Measurements from ENCODE around the gene UNK. TPM values are rescaled to one million over a fixed set of nuclear protein-coding genes. Genes with fewer than 3 reads are reported as not detected.

Gene UNK
- total and polyA plus RNA-seq, 2 of the 13 experiments (the other 11 are each of a cell fraction or from before 2014, with no cell fraction given) = 31.6 to 33.0 TPM

GRCh38 chr17:75869282-75870141 lies 84.9 kb downstream of the UNK start (continued):
- TF ChIP-seq RERE (CRISPR knock-in tag; IDR thresholded peaks at IDR 0.05; ENCODE audit: low read depth) = 0 out of 2 replicates have a peak, but pooled peaks have one; percentile 14
- peak; percentile 76 for TF ChIP-seq ARNT2 (CRISPR knock-in tag; IDR thresholded peaks at IDR 0.05; ENCODE audit: low read depth)
- TF ChIP-seq GRHL1 (CRISPR knock-in tag; conservative IDR thresholded peaks at IDR 0.05) = no peak
- peak; percentile 87 for TF ChIP-seq ZNF792 (CRISPR knock-in tag; IDR thresholded peaks at IDR 0.05)
- peak; percentile 52; the same call in 1 of the 2 replicates for TF ChIP-seq CREM (IDR thresholded peaks at IDR 0.05)
- TF ChIP-seq CREM (CRISPR knock-in tag; IDR thresholded peaks at IDR 0.05) = no peak
- TF ChIP-seq FOXK1 (CRISPR knock-in tag; IDR thresholded peaks at IDR 0.05; ENCODE audit: borderline replicate concordance, low read depth) = peak; percentile 57; the same call in 1 of the 2 replicates
- TF ChIP-seq ZNF816 (CRISPR knock-in tag; IDR thresholded peaks at IDR 0.05; ENCODE audit: borderline replicate concordance) = peak; percentile 66; the same call in 1 of the 2 replicates
- TF ChIP-seq ZNF414 (CRISPR knock-in tag; IDR thresholded peaks at IDR 0.05) = 0 out of 2 replicates have a peak, but pooled peaks have one; percentile 57
- peak; percentile 85 for TF ChIP-seq ZBTB7B (CRISPR knock-in tag; IDR thresholded peaks at IDR 0.05)
- TF ChIP-seq JUN (CRISPR knock-in tag; IDR thresholded peaks at IDR 0.05) = peak; percentile 74; the same call in 1 of the 2 replicates
- peak; percentile 82 for TF ChIP-seq HDAC2 (CRISPR knock-in tag; IDR thresholded peaks at IDR 0.05)
- TF ChIP-seq EHMT2 (IDR thresholded peaks at IDR 0.05; ENCODE audit: borderline replicate concordance, low read depth, low read length) = no peak
- TF ChIP-seq TOPORS (CRISPR knock-in tag; IDR thresholded peaks at IDR 0.05) = 0 out of 2 replicates have a peak, but pooled peaks have one; percentile 30
- TF ChIP-seq POLR2G (IDR thresholded peaks at IDR 0.05; ENCODE audit: low read depth, low read length) = peak; percentile 89
- TF ChIP-seq ERF (CRISPR knock-in tag; IDR thresholded peaks at IDR 0.05) = peak; percentile 67; the same call in 1 of the 2 replicates
- TF ChIP-seq, protein P1, sequence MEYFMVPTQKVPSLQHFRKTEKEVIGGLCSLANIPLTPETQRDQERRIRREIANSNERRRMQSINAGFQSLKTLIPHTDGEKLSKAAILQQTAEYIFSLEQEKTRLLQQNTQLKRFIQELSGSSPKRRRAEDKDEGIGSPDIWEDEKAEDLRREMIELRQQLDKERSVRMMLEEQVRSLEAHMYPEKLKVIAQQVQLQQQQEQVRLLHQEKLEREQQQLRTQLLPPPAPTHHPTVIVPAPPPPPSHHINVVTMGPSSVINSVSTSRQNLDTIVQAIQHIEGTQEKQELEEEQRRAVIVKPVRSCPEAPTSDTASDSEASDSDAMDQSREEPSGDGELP (IDR thresholded peaks at IDR 0.05; ENCODE audit: borderline replicate concordance, low read depth) = peak; percentile 52; the same call in 1 of the 2 replicates
- TF ChIP-seq FOXK2 (IDR thresholded peaks at IDR 0.05) = peak; percentile 87
- peak; percentile 42; the same call in 1 of the 2 replicates for TF ChIP-seq ZNF512 (CRISPR knock-in tag; IDR thresholded peaks at IDR 0.05)

Data from HepG2 (cell line).